H9 (cell line): ENCODE results near the gene RALGAPA1. TPM values are rescaled to one million over a fixed set of nuclear protein-coding genes. Genes with fewer than 3 reads are reported as not detected.

Source experiments
- DNase-seq: peaks from one replicate; pipeline ENCODE4 v3.0.0-alpha.2; 2017
- H2AFZ ChIP-seq: one replicate; pipeline ENCODE4 v1.6.1; 2013; ENCODE audit warnings: mild to moderate bottlenecking, low read length, control low read depth, moderate library complexity
- H2AK5ac ChIP-seq: 2 replicates; pipeline ENCODE4 v1.6.1; 2013; ENCODE audit warnings: low read length, control low read depth, mixed read lengths; ENCODE audit not compliant: insufficient read length
- H2BK120ac ChIP-seq: one replicate; pipeline ENCODE4 v1.6.1; 2013; ENCODE audit warnings: low read depth, mild to moderate bottlenecking, low read length, control low read depth, inconsistent platforms; ENCODE audit not compliant: poor library complexity, severe bottlenecking
- H2BK12ac ChIP-seq: 2 replicates; pipeline ENCODE4 v1.6.1; 2013; ENCODE audit warnings: low read length, control low read depth, mixed read lengths, low read depth; ENCODE audit not compliant: insufficient read length
- H2BK15ac ChIP-seq: 2 replicates; pipeline ENCODE4 v1.6.1; 2013; ENCODE audit warnings: low read depth, low read length, control low read depth
- H2BK20ac ChIP-seq: one replicate; pipeline ENCODE4 v1.6.1; 2013; ENCODE audit warnings: low read depth, mild to moderate bottlenecking, low read length, control low read depth, inconsistent platforms; ENCODE audit not compliant: poor library complexity, severe bottlenecking
- H2BK5ac ChIP-seq: 2 replicates; pipeline ENCODE4 v1.6.1; 2013; ENCODE audit warnings: low read length, control low read depth, mixed read lengths; ENCODE audit not compliant: insufficient read length
- H3K14ac ChIP-seq: 2 replicates; pipeline ENCODE4 v1.6.1; 2013; ENCODE audit warnings: low read length, control low read depth; ENCODE audit not compliant: insufficient read depth
- H3K18ac ChIP-seq: 2 replicates; pipeline ENCODE4 v1.6.1; 2013; ENCODE audit warnings: low read depth, mild to moderate bottlenecking, mixed read lengths, low read length, control low read depth; ENCODE audit not compliant: insufficient read length
- H3K23ac ChIP-seq: 2 replicates; pipeline ENCODE4 v1.6.1; 2013; ENCODE audit warnings: low read length, control low read depth, mixed read lengths, low read depth; ENCODE audit not compliant: insufficient read length
- H3K23me2 ChIP-seq: 2 replicates; pipeline ENCODE4 v1.6.1; 2013; ENCODE audit warnings: low read depth, mild to moderate bottlenecking, mixed read lengths, low read length, control low read depth; ENCODE audit not compliant: insufficient read length, poor library complexity, severe bottlenecking
- H3K27ac ChIP-seq: 2 replicates; pipeline ENCODE4 v1.5.1; 2013; ENCODE audit warnings: low read length, control low read depth, mixed read lengths, low read depth; ENCODE audit not compliant: insufficient read length
- H3K27me3 ChIP-seq: 2 replicates; pipeline ENCODE4 v1.6.1; 2013; ENCODE audit warnings: low read length, control low read depth, inconsistent platforms; ENCODE audit not compliant: insufficient read depth
- H3K4ac ChIP-seq: 2 replicates; pipeline ENCODE4 v1.6.1; 2013; ENCODE audit warnings: low read depth, mild to moderate bottlenecking, control low read depth, inconsistent platforms, low read length, moderate library complexity
- H3K4me1 ChIP-seq: 2 replicates; pipeline ENCODE4 v1.6.1; 2013; ENCODE audit warnings: low read length, control low read depth, inconsistent platforms; ENCODE audit not compliant: insufficient read depth
- H3K4me2 ChIP-seq: 2 replicates; pipeline ENCODE4 v1.6.1; 2013; ENCODE audit warnings: low read length, control low read depth, mixed read lengths; ENCODE audit not compliant: insufficient read length, insufficient read depth
- H3K56ac ChIP-seq: 2 replicates; pipeline ENCODE4 v1.6.1; 2013; ENCODE audit warnings: low read depth, mild to moderate bottlenecking, mixed read lengths, low read length, control low read depth; ENCODE audit not compliant: insufficient read length
- H3K79me1 ChIP-seq: 2 replicates; pipeline ENCODE4 v1.6.1; 2013; ENCODE audit warnings: low read depth, mild to moderate bottlenecking, moderate library complexity, low read length, control low read depth, inconsistent platforms; ENCODE audit not compliant: insufficient read depth, poor library complexity, severe bottlenecking
- H3K79me2 ChIP-seq: 2 replicates; pipeline ENCODE4 v1.6.1; 2013; ENCODE audit warnings: low read length, control low read depth, inconsistent platforms; ENCODE audit not compliant: insufficient read depth
- H3K9ac ChIP-seq: 2 replicates; pipeline ENCODE4 v1.6.1; 2013; ENCODE audit warnings: low read length, control low read depth, mixed read lengths; ENCODE audit not compliant: insufficient read length; ENCODE audit errors: extremely low read depth
- H3K9me3 ChIP-seq: one replicate; pipeline ENCODE4 v1.6.1; 2013; ENCODE audit warnings: low read depth, low read length, inconsistent platforms; ENCODE audit not compliant: control insufficient read depth
- H3T11ph ChIP-seq: one replicate; pipeline ENCODE4 v1.6.1; 2013; ENCODE audit warnings: mild to moderate bottlenecking, low read length, control low read depth, inconsistent platforms
- H4K20me1 ChIP-seq: one replicate; pipeline ENCODE4 v1.6.1; 2013; ENCODE audit not compliant: control insufficient read depth, insufficient read length, insufficient read depth
- H4K5ac ChIP-seq: 2 replicates; pipeline ENCODE4 v1.6.1; 2013; ENCODE audit warnings: low read depth, mild to moderate bottlenecking, mixed read lengths, low read length, control low read depth; ENCODE audit not compliant: insufficient read length
- H4K8ac ChIP-seq: replicated peaks from 2 replicates; pipeline ENCODE4 v1.6.1; 2013; ENCODE audit warnings: low read length, control low read depth, mixed read lengths, low read depth; ENCODE audit not compliant: insufficient read length
- H4K91ac ChIP-seq: 2 replicates; pipeline ENCODE4 v1.6.1; 2013; ENCODE audit warnings: low read depth, mild to moderate bottlenecking, moderate library complexity, mixed read lengths, low read length, control low read depth; ENCODE audit not compliant: insufficient read length
- H3K27ac Mint-ChIP-seq, 3 experiments: 2 replicates in 2 of 3; 3 replicates in 1 of 3; pipeline ENCODE4 v1.8.0; 2020 to 2021; ENCODE audit warnings: mixed read lengths in 3 of 3, mild to moderate bottlenecking in 1 of 3, moderate library complexity in 1 of 3
- H3K27me3 Mint-ChIP-seq: 2 replicates; pipeline ENCODE4 v1.8.0; 2021; ENCODE audit warnings: low read depth, mild to moderate bottlenecking, moderate library complexity, mixed read lengths
- H3K36me3 Mint-ChIP-seq, 3 experiments: 2 replicates in 2 of 3; 3 replicates in 1 of 3; pipeline ENCODE4 v1.8.0; 2020 to 2021; ENCODE audit warnings: low read depth in 3 of 3, mixed read lengths in 3 of 3; ENCODE audit not compliant: insufficient read depth in 1 of 3
- H3K4me1 Mint-ChIP-seq, 2 experiments: 2 replicates each; pipeline ENCODE4 v1.8.0; 2020; ENCODE audit warnings: mixed read lengths in 2 of 2
- H3K4me3 Mint-ChIP-seq, 2 experiments: 2 replicates in 1 of 2; 3 replicates in 1 of 2; pipeline ENCODE4 v1.8.0; 2020 to 2021; ENCODE audit warnings: mild to moderate bottlenecking in 2 of 2, mixed read lengths in 2 of 2, moderate library complexity in 1 of 2
- H3K9me3 Mint-ChIP-seq, 2 experiments: 2 replicates in 1 of 2; 3 replicates in 1 of 2; pipeline ENCODE4 v1.8.0; 2020; ENCODE audit warnings: mild to moderate bottlenecking in 2 of 2, mixed read lengths in 2 of 2, moderate library complexity in 1 of 2
- CTCF ChIP-seq: fragments of 200-600 bp; sonication (generic); conservative IDR thresholded peaks from 3 replicates; pipeline ENCODE4 v1.8.0; 2021; ENCODE audit warnings: antibody characterized with exemption, mild to moderate bottlenecking
- total RNA-seq: library from RNA; stranded (reverse); gene quantifications from 2 replicates; pipeline ENCODE4 v1.2.1, GENCODE V29; 2021

RALGAPA1 gene
- total RNA-seq, 1 experiment from 2014 or later = 29.8 TPM

- Histone ChIP-seq H3K14ac (no peak overlapping the region), H3T11ph (no peak overlapping the region), H4K5ac (no peak overlapping the region), H3K4ac (no peak overlapping the region), H3K79me2 (no peaks in the 10 kb centered on the region), H2BK20ac (no peak overlapping the region), H3K18ac (no peak overlapping the region), H3K23me2 (no peaks in the 10 kb centered on the region), H3K9me3 (no peaks in the 10 kb centered on the region), H3K4me1 (no peaks in the 10 kb centered on the region), H4K91ac (no peak overlapping the region), H2BK120ac (no peak overlapping the region), H3K27ac (no peak overlapping the region), H2BK15ac (no peak overlapping the region), H2BK5ac (no peak overlapping the region), H4K8ac (no peak overlapping the region), H2AFZ (no peak overlapping the region), H4K20me1 (no peaks in the 10 kb centered on the region), H3K27me3 (no peaks in the 10 kb centered on the region), H3K23ac (no peak overlapping the region), H3K56ac (no peak overlapping the region), H3K79me1 (no peaks in the 10 kb centered on the region), H2BK12ac (no peak overlapping the region), H3K9ac (no peak overlapping the region), H2AK5ac (no peak overlapping the region), H3K4me2 (no peak overlapping the region)
- Mint-ChIP-seq H3K4me3 (no peak overlapping the region), H3K9me3 (peaks cover 15 to 24% of the 10 kb centered on the region in 2 experiments; a peak in 4 of 5 replicates), H3K36me3 (peaks cover 0 to 8% (median 3%) of the 10 kb centered on the region in 3 experiments; a peak in 4 of 7 replicates), H3K4me1 (no peaks in the 10 kb centered on the region), H3K27ac (no peak overlapping the region), H3K27me3 (peaks cover 2% of the 10 kb centered on the region; the same call in 1 of the 2 replicates)
- DNase-seq = no peak
- no peak for TF ChIP-seq CTCF
Measured at GRCh38 chr14:35492569-35493014, 316.5 kb downstream of the RALGAPA1 start.

Other genes with a start within 250 kb of the RALGAPA1 start
- gene BRMS1L, start 17.0 kb upstream of the RALGAPA1 start, total RNA-seq = 11.4 and 12.9 TPM in 2 replicates